K562 (cell line): Measurements from ENCODE around the gene OLFML1. TPM values are rescaled to one million over a fixed set of nuclear protein-coding genes. Genes with fewer than 3 reads are reported as not detected.

Experiments
- ATAC-seq: fragments of 200-7000 bp; cut with Tn5 transposase; 3 replicates; pipeline ENCODE4 v1.9.1; 2020; ENCODE audit warnings: moderate library complexity
- Bru-seq: library from RNA; stranded (reverse); fragments of 400-500 nt; gene quantifications from one replicate; lab custom pipeline; 2021; lab: Mats Ljungman, UMichigan
- BruChase-seq, 2 experiments: library from RNA; stranded (reverse); fragments of 400-500 nt; gene quantifications; one replicate each; lab custom pipeline; 2021; lab: Mats Ljungman, UMichigan
- BruUV-seq: library from RNA; stranded (reverse); fragments of 400-500 nt; replicated peaks from 2 replicates; lab custom pipeline; 2021; lab: Mats Ljungman, UMichigan
- CTCF ChIA-PET: fragments of 300-600 bp; formaldehyde crosslinking; extraction: SDS; loops from one replicate; lab custom pipeline; 2021; ENCODE audit warnings: low intra/inter-chr PET ratio; lab: Yijun Ruan, JAX
- POLR2A ChIA-PET: fragments of 300-600, 350-650 bp; sonication (Branson Sonifier 250); formaldehyde crosslinking; extraction: SDS; loops from one replicate; lab custom pipeline; 2021; ENCODE audit warnings: antibody characterized with exemption, inconsistent platforms; lab: Yijun Ruan, JAX
- DNase-seq, 4 experiments: peaks; one replicate each; pipeline versions ENCODE4 v3.0.0 to v3.0.0-alpha.2; 2011 to 2018; ENCODE audit warnings: low spot score in 3 of 4, mixed read lengths in 3 of 4; ENCODE audit errors: extremely low read depth in 1 of 4
- FAIRE-seq: peaks from 2 replicates; lab custom pipeline; 2011; peaks lifted over from hg19 to GRCh38; lab: Jason Lieb, UNC
- H2AFZ ChIP-seq: 2 replicates; pipeline ENCODE4 v1.6.0; 2011; ENCODE audit warnings: low read depth, low read length, control low read depth, inconsistent platforms
- H3K27ac ChIP-seq: fragments of 200-600 bp; 3 replicates; pipeline ENCODE4 v1.8.0; 2011; ENCODE audit warnings: low read depth, mild to moderate bottlenecking, control low read depth, inconsistent platforms, low read length, moderate library complexity, mixed read lengths; ENCODE audit errors: extremely low read depth
- H3K27me3 ChIP-seq, 2 experiments: fragments of 300-600 bp in 1 of 2; 2 replicates in 1 of 2; 3 replicates in 1 of 2; pipeline versions ENCODE4 v1.6.0 to v1.8.0; 2011; ENCODE audit warnings: inconsistent platforms in 2 of 2, low read length in 2 of 2, mild to moderate bottlenecking in 1 of 2, mixed read lengths in 1 of 2, moderate library complexity in 1 of 2; ENCODE audit not compliant: control insufficient read depth in 2 of 2, insufficient read depth in 2 of 2
- H3K36me3 ChIP-seq: fragments of 300-600 bp; 3 replicates; pipeline ENCODE4 v1.8.0; 2011; ENCODE audit warnings: mild to moderate bottlenecking, low read length, inconsistent platforms; ENCODE audit not compliant: control insufficient read depth, insufficient read depth
- H3K4me1 ChIP-seq, 2 experiments: fragments of 200-600 bp in 1 of 2; replicated peaks in 1 of 2; 2 replicates in 1 of 2; 3 replicates in 1 of 2; pipeline versions ENCODE4 v1.5.1 to v1.8.0; 2011; ENCODE audit warnings: inconsistent platforms in 2 of 2, low read length in 2 of 2, mild to moderate bottlenecking in 1 of 2, mixed read lengths in 1 of 2, moderate library complexity in 1 of 2; ENCODE audit not compliant: control insufficient read depth in 2 of 2, insufficient read depth in 2 of 2
- H3K4me2 ChIP-seq: 2 replicates; pipeline ENCODE4 v1.6.1; 2011; ENCODE audit warnings: low read length, control low read depth, inconsistent platforms, mixed read lengths; ENCODE audit not compliant: insufficient read depth
- H3K4me3 ChIP-seq: fragments of 200-600 bp; sonication (generic), shearing (Covaris generic); 2 replicates; pipeline ENCODE4 v1.5.1; 2016; ENCODE audit warnings: control low read depth, inconsistent platforms
- H3K79me2 ChIP-seq: fragments of 200-600 bp; 3 replicates; pipeline ENCODE4 v1.8.0; 2011; ENCODE audit warnings: low read length, inconsistent platforms; ENCODE audit not compliant: control insufficient read depth, insufficient read depth
- H3K9ac ChIP-seq, 2 experiments: 2 replicates each; pipeline versions ENCODE4 v1.6.0 to v1.6.1; 2011; ENCODE audit warnings: low read depth in 2 of 2, low read length in 2 of 2, control low read depth in 1 of 2, inconsistent platforms in 1 of 2, mild to moderate bottlenecking in 1 of 2, mixed read lengths in 1 of 2; ENCODE audit not compliant: insufficient read depth in 1 of 2
- H3K9me1 ChIP-seq: one replicate; pipeline ENCODE4 v1.6.0; 2011; ENCODE audit warnings: inconsistent platforms, mild to moderate bottlenecking, low read length, moderate library complexity; ENCODE audit not compliant: control insufficient read depth, insufficient read depth
- H3K9me3 ChIP-seq: replicated peaks from 2 replicates; pipeline ENCODE4 v1.5.1; 2011; ENCODE audit warnings: low read depth, low read length, inconsistent platforms; ENCODE audit not compliant: control insufficient read depth, insufficient read depth
- H4K20me1 ChIP-seq: replicated peaks from 2 replicates; pipeline ENCODE4 v1.6.1; 2011; ENCODE audit warnings: low read length, inconsistent platforms, mixed read lengths; ENCODE audit not compliant: control insufficient read depth, insufficient read depth
- BRCA1 ChIP-seq, 2 experiments: fragments of 450-650 bp in 1 of 2; sonication (generic) in 1 of 2; formaldehyde crosslinking in 1 of 2; IDR thresholded peaks; 2 replicates each; pipeline versions ENCODE4 v1.5.0 to v1.6.1; 2017 to 2020; ENCODE audit warnings: mild to moderate bottlenecking in 1 of 2, missing genetic modification reagents in 1 of 2
- FOXA3 ChIP-seq, 2 experiments: fragments of 450-650 bp in 1 of 2; sonication (generic) in 1 of 2; formaldehyde crosslinking; IDR thresholded peaks in 1 of 2; conservative IDR thresholded peaks in 1 of 2; 2 replicates each; pipeline versions ENCODE4 v1.4.0 to v1.8.0; 2020 to 2022; ENCODE audit warnings: mild to moderate bottlenecking in 2 of 2, missing genetic modification reagents in 1 of 2
- NR2C1 ChIP-seq, 2 experiments: fragments of 450-650 bp; IDR thresholded peaks; 2 replicates each; pipeline ENCODE4 v1.6.1; 2017; ENCODE audit warnings: mild to moderate bottlenecking in 2 of 2, antibody characterized with exemption in 1 of 2, inconsistent platforms in 1 of 2, missing compliant biosample characterization in 1 of 2, missing genetic modification characterization in 1 of 2
- POLR3A ChIP-seq: IDR thresholded peaks from 2 replicates; pipeline ENCODE4 v1.6.1; 2011; ENCODE audit warnings: borderline replicate concordance, mild to moderate bottlenecking, moderate library complexity; ENCODE audit not compliant: insufficient read length, insufficient read depth; ENCODE audit errors: extremely low read depth
- ZNF274 ChIP-seq: IDR thresholded peaks from 2 replicates; pipeline ENCODE4 v1.6.1; 2011; ENCODE audit warnings: low read depth, mild to moderate bottlenecking, low read length, moderate library complexity, borderline replicate concordance
- ZNF431 ChIP-seq: sonication (generic); formaldehyde crosslinking; IDR thresholded peaks from 2 replicates; pipeline ENCODE4 v1.8.0; 2022; ENCODE audit warnings: mild to moderate bottlenecking, missing genetic modification reagents
- WGBS: fragments of 100-300 bp; shearing (Covaris generic); methylation state at CpG from one replicate; pipeline ENCODE4 v1.1.6; 2016; ENCODE audit warnings: low coverage, mixed read lengths; ENCODE audit not compliant: insufficient coverage; ENCODE audit errors: missing lambda C conversion rate; 5-methylcytosine and 5-hydroxymethylcytosine counted together
- in situ Hi-C: fragments of 300-500 bp; cut with MboI; formaldehyde crosslinking; loops from 4 replicates; pipeline ENCODE4 v1.15.0; 2018; ENCODE audit warnings: inconsistent platforms, mixed read lengths
- intact Hi-C: fragments of 100-400 bp; cut with micrococcal nuclease; formaldehyde crosslinking; loops from 2 replicates; pipeline ENCODE4 v1.14.2; 2022
- long read RNA-seq, 3 experiments: library from polyadenylated mRNA in 2 of 3; library from RNA in 1 of 3; unstranded in 2 of 3; stranded (forward) in 1 of 3; transcript quantifications; one replicate each; pipeline ENCODE4 v2.0.0, GENCODE V29; 2019 to 2022
- polyA minus RNA-seq, 3 experiments: library from RNA; depleted of rRNA, polyadenylated mRNA; stranded (reverse); fragments of >200 nt; gene quantifications; 2 replicates each; pipeline ENCODE4 v1.2.3, GENCODE V29; 2011
- polyA plus RNA-seq, 8 experiments: library from polyadenylated mRNA; depleted of rRNA in 4 of 8; stranded (reverse) in 5 of 8; unstranded in 3 of 8; fragments of >200 nt; fragmentation: Nextera tagmentation in 2 of 8; fragmentation: Illumina TruSeq in 1 of 8; extraction: Ambion mirVana in 2 of 8; extraction: Trizol in 1 of 8; gene quantifications; 2 replicates each; pipeline versions ENCODE4 v1.2.1 to v1.2.3, GENCODE V29; 2011 to 2014; ENCODE audit warnings: inconsistent platforms in 1 of 8, missing spikeins in 1 of 8
- total RNA-seq, 7 experiments: library from RNA; depleted of rRNA in 6 of 7; stranded (reverse); fragments of >200 nt in 6 of 7; fragmentation: Illumina TruSeq in 2 of 7; extraction: Trizol in 2 of 7; gene quantifications; 2 replicates each; pipeline versions ENCODE4 v1.2.1 to v1.2.3, GENCODE V29; 2011 to 2021; ENCODE audit warnings: low replicate concordance in 1 of 7
- TF ChIP-seq, protein P1 (sequence below): fragments of 200-800 bp; sonication (Bioruptor generic); IDR thresholded peaks from 2 replicates; pipeline ENCODE4 v1.6.1; 2016; ENCODE audit warnings: missing genetic modification characterization, missing compliant biosample characterization
- TF ChIP-seq, protein P2 (sequence below): IDR thresholded peaks from 2 replicates; pipeline ENCODE4 v1.6.1; 2014; ENCODE audit warnings: antibody characterized with exemption

OLFML1 gene
- total RNA-seq (2011; cell fraction: chromatin; rRNA removed; ENCODE audit: low replicate concordance): not detected in 2 replicates
- total RNA-seq (2011; cell fraction: nucleolus; rRNA removed): not detected in 2 replicates
- not detected in 2 replicates for total RNA-seq (2011; cell fraction: nucleoplasm; rRNA removed)
- not detected in 2 replicates for total RNA-seq (2014; rRNA removed)
- total RNA-seq (2014; rRNA removed; fragmentation: Illumina TruSeq; extraction: Trizol): not detected in 2 replicates
- total RNA-seq (2015; rRNA removed; fragmentation: Illumina TruSeq; extraction: Trizol): not detected in 2 replicates
- total RNA-seq (2021): not detected in 2 replicates
- polyA plus RNA-seq (2011; rRNA removed): not detected in 2 replicates
- polyA plus RNA-seq (2011; cell fraction: cytosol; rRNA removed): not detected in 2 replicates
- polyA plus RNA-seq (2011; cell fraction: nucleus; rRNA removed): not detected in 2 replicates
- polyA plus RNA-seq (2012): 0.03 TPM in 1 of 2 replicates, not detected in the other
- not detected in 2 replicates for polyA plus RNA-seq (2014; fragmentation: Illumina TruSeq; extraction: Trizol)
- not detected for polyA plus RNA-seq (2014; fragmentation: Nextera tagmentation; extraction: Ambion mirVana)
- polyA plus RNA-seq (2014; rRNA removed): not detected in 2 replicates
- polyA minus RNA-seq (2011; rRNA and poly(A)+ RNA removed): not detected in 2 replicates
- polyA minus RNA-seq (2011; cell fraction: cytosol; rRNA and poly(A)+ RNA removed): not detected in 2 replicates
- polyA minus RNA-seq (2011; cell fraction: nucleus; rRNA and poly(A)+ RNA removed): not detected in 2 replicates
- Bru-seq, nascent RNA: not detected
- not detected for BruChase-seq, experiment 1, labeled RNA remaining after a 2-hour chase
- BruChase-seq, experiment 2, labeled RNA remaining after a 6-hour chase: not detected
- long read RNA-seq, experiment 1: 0 reads
- long read RNA-seq, experiment 2: 0 reads
- long read RNA-seq, experiment 3: 0 reads

DNA sequence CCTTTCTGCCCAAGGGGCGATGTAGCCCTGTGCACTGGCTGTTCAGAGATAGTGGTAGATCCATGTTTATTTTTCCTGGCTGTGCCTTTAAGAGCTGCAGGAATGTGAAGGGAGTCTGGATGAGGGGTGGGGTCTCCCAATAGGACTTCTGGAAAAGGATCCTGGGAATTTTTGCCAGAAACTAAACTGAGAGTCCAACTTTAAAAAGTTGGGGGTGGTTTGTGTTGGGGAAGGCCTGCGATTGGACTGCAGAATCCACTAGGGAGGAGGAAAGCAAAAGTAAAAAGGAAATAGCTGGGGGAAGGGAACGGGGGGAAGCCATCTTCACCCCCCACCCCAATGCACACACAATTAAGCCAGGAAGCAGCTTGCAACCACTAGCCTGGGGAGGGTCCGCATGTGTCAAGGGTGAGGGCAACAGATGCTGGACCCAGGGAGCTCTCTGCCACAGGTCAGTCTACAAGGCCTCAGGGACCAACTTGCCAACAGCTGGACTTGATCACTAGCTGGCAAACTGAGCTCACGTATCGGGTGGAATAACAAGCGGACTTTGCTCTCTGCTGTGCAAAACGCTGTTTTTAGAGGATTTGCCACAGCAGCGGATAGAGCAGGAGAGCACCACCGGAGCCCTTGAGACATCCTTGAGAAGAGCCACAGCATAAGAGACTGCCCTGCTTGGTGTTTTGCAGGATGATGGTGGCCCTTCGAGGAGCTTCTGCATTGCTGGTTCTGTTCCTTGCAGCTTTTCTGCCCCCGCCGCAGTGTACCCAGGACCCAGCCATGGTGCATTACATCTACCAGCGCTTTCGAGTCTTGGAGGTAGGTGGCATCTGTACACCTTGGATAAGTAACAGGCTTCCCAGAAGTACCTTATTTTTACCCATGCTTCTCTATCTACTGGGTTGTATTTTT is at the start of gene OLFML1:
OLFML1 (plus strand) TSS at position 321 of the 912 bp plus-strand sequence; CDS start at position 691, 370 bp downstream.
- TF ChIP-seq, protein P1, sequence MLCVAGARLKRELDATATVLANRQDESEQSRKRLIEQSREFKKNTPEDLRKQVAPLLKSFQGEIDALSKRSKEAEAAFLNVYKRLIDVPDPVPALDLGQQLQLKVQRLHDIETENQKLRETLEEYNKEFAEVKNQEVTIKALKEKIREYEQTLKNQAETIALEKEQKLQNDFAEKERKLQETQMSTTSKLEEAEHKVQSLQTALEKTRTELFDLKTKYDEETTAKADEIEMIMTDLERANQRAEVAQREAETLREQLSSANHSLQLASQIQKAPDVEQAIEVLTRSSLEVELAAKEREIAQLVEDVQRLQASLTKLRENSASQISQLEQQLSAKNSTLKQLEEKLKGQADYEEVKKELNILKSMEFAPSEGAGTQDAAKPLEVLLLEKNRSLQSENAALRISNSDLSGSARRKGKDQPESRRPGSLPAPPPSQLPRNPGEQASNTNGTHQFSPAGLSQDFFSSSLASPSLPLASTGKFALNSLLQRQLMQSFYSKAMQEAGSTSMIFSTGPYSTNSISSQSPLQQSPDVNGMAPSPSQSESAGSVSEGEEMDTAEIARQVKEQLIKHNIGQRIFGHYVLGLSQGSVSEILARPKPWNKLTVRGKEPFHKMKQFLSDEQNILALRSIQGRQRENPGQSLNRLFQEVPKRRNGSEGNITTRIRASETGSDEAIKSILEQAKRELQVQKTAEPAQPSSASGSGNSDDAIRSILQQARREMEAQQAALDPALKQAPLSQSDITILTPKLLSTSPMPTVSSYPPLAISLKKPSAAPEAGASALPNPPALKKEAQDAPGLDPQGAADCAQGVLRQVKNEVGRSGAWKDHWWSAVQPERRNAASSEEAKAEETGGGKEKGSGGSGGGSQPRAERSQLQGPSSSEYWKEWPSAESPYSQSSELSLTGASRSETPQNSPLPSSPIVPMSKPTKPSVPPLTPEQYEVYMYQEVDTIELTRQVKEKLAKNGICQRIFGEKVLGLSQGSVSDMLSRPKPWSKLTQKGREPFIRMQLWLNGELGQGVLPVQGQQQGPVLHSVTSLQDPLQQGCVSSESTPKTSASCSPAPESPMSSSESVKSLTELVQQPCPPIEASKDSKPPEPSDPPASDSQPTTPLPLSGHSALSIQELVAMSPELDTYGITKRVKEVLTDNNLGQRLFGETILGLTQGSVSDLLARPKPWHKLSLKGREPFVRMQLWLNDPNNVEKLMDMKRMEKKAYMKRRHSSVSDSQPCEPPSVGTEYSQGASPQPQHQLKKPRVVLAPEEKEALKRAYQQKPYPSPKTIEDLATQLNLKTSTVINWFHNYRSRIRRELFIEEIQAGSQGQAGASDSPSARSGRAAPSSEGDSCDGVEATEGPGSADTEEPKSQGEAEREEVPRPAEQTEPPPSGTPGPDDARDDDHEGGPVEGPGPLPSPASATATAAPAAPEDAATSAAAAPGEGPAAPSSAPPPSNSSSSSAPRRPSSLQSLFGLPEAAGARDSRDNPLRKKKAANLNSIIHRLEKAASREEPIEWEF (CRISPR knock-in tag): no peak
- TF ChIP-seq NR2C1 (IDR thresholded peaks at IDR 0.05): no peak
- no peak for TF ChIP-seq NR2C1 (tag; IDR thresholded peaks at IDR 0.05)
- TF ChIP-seq, protein P2, sequence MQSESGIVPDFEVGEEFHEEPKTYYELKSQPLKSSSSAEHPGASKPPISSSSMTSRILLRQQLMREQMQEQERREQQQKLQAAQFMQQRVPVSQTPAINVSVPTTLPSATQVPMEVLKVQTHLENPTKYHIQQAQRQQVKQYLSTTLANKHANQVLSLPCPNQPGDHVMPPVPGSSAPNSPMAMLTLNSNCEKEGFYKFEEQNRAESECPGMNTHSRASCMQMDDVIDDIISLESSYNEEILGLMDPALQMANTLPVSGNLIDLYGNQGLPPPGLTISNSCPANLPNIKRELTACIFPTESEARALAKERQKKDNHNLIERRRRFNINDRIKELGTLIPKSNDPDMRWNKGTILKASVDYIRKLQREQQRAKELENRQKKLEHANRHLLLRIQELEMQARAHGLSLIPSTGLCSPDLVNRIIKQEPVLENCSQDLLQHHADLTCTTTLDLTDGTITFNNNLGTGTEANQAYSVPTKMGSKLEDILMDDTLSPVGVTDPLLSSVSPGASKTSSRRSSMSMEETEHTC: no peak
- TF ChIP-seq ZNF431 (CRISPR knock-in tag): no peak
- TF ChIP-seq FOXA3 (CRISPR knock-in tag; conservative IDR thresholded peaks at IDR 0.05 in 1 of 2, IDR thresholded peaks at IDR 0.05 in 1 of 2): no peak
- no peak for TF ChIP-seq BRCA1 (IDR thresholded peaks at IDR 0.05)
- TF ChIP-seq BRCA1 (CRISPR knock-in tag; IDR thresholded peaks at IDR 0.05): no peak
- no peak for TF ChIP-seq POLR3A
- TF ChIP-seq ZNF274: no peak
- DNase-seq (no peak), FAIRE-seq (no peak), ATAC-seq (no peak)
- Histone ChIP-seq H3K79me2 (no peaks in the 10 kb centered on the region), H4K20me1 (no peaks in the 10 kb centered on the region; the same call in 1 of the 2 replicates), H2AFZ (no peak within 1 kb of the TSS), H3K9me1 (no peaks in the 10 kb centered on the region), H3K9ac (no peak within 1 kb of the TSS; a peak in 1 of 4 replicates), H3K27me3 (peaks cover 4 to 18% of the 10 kb centered on the region in 2 experiments; a peak in 2 of 5 replicates), H3K36me3 (no peaks in the 10 kb centered on the region), H3K4me3 (no peak within 1 kb of the TSS), H3K4me2 (no peak within 1 kb of the TSS), H3K9me3 (no peaks in the 10 kb centered on the region), H3K4me1 (no peaks in the 10 kb centered on the region), H3K27ac (no peak within 1 kb of the TSS)
- no TSS peak for BruUV-seq
- CTCF ChIA-PET: no interaction called here
- in situ Hi-C loops: no loop called here
- WGBS: 2% methylated on average over 14 of the region's 15 CpGs
- intact Hi-C loops: no loop called here
- POLR2A ChIA-PET: no interaction called here
